MCF 10A (cell line): Measurements from ENCODE around the gene BMP6. TPM values are rescaled to one million over a fixed set of nuclear protein-coding genes. Genes with fewer than 3 reads are reported as not detected.

ENCODE experiments used
- BruUV-seq: library from RNA; stranded (reverse); fragments of 400-500 nt; replicated peaks from 2 replicates; lab custom pipeline; 2021; lab: Mats Ljungman, UMichigan
- CTCF ChIA-PET: fragments of 300-600 bp; sonication (Branson Sonifier 250); formaldehyde crosslinking; extraction: SDS; loops from one replicate; lab custom pipeline; 2021; ENCODE audit warnings: antibody characterized with exemption, inconsistent platforms; lab: Yijun Ruan, JAX
- POLR2A ChIA-PET: fragments of 300-600, 350-650 bp; sonication (Branson Sonifier 250); formaldehyde crosslinking; extraction: SDS; loops from one replicate; lab custom pipeline; 2020; ENCODE audit warnings: antibody characterized with exemption, inconsistent platforms; lab: Yijun Ruan, JAX
- DNase-seq: peaks from one replicate; pipeline ENCODE4 v3.0.0-alpha.2; 2018; ENCODE audit not compliant: unreplicated experiment
- H3K27ac Mint-ChIP-seq: one replicate; pipeline ENCODE4 v1.8.0; 2022; ENCODE audit warnings: mild to moderate bottlenecking, low read depth, mixed read lengths; ENCODE audit not compliant: unreplicated experiment
- H3K27me3 Mint-ChIP-seq: one replicate; pipeline ENCODE4 v1.8.0; 2022; ENCODE audit warnings: mixed read lengths; ENCODE audit not compliant: insufficient read depth, unreplicated experiment
- H3K36me3 Mint-ChIP-seq: one replicate; pipeline ENCODE4 v1.8.0; 2022; ENCODE audit warnings: mild to moderate bottlenecking, moderate library complexity, mixed read lengths; ENCODE audit not compliant: insufficient read depth, unreplicated experiment
- H3K4me1 Mint-ChIP-seq: one replicate; pipeline ENCODE4 v1.8.0; 2022; ENCODE audit warnings: mixed read lengths; ENCODE audit not compliant: insufficient read depth, unreplicated experiment
- H3K4me3 Mint-ChIP-seq: one replicate; pipeline ENCODE4 v1.8.0; 2022; ENCODE audit warnings: mild to moderate bottlenecking, moderate library complexity, mixed read lengths; ENCODE audit not compliant: unreplicated experiment
- H3K9me3 Mint-ChIP-seq: one replicate; pipeline ENCODE4 v1.8.0; 2022; ENCODE audit warnings: mixed read lengths; ENCODE audit not compliant: unreplicated experiment
- intact Hi-C: fragments of 100-400 bp; cut with micrococcal nuclease; formaldehyde crosslinking; loops from 2 replicates; pipeline ENCODE4 v1.14.1; 2022
- total RNA-seq: library from RNA; stranded (reverse); gene quantifications from 2 replicates; pipeline ENCODE4 v1.2.3, GENCODE V29; 2022
- TF ChIP-seq, protein P1 (sequence below): fragments of 200-600 bp; IDR thresholded peaks from one replicate; pipeline ENCODE4 v1.8.0; 2022; ENCODE audit warnings: antibody characterized with exemption, mild to moderate bottlenecking; ENCODE audit not compliant: unreplicated experiment

Gene BMP6
- total RNA-seq, 1 experiment from 2014 or later: 0.12 TPM

DNA sequence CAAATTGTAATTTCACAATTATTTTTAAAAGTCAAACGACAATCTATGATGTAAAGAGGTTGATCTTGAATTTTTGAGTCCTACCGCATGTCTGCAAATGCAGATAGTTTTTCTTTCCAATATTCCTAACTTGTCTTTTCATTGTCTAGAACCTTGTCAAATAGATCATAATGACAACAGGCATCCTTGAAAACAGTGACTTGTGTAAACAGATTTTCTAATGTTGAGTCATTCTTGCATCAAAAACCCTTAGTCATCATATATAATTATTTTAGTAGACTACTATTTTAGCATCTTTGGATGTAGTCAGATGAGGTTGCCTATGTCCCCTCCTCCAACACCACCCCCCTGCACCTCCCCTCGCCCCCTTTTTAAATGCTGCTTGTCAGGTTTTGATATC lies 43.8 kb downstream of the BMP6 start:
- ChIA-PET CTCF (interaction anchor here (0.6 to 0.7 kb wide), 2 partner anchors 47 to 492 kb away, joined by 3 to 4 read pairs; no protein-coding TSS in a partner anchor), POLR2A (interaction anchor here (0.8 to 0.9 kb wide), 2 partner anchors 9 to 71 kb away, joined by 3 read pairs; no protein-coding TSS in a partner anchor)
- peak; percentile 38 for DNase-seq
- H3K4me3 Mint-ChIP-seq: no peak overlapping the region
- H3K9me3 Mint-ChIP-seq: no peaks in the 10 kb centered on the region
- no TSS peak for BruUV-seq
- H3K4me1 Mint-ChIP-seq: peaks cover 5% of the 10 kb centered on the region
- intact Hi-C loops: no loop called here
- TF ChIP-seq, protein P1, sequence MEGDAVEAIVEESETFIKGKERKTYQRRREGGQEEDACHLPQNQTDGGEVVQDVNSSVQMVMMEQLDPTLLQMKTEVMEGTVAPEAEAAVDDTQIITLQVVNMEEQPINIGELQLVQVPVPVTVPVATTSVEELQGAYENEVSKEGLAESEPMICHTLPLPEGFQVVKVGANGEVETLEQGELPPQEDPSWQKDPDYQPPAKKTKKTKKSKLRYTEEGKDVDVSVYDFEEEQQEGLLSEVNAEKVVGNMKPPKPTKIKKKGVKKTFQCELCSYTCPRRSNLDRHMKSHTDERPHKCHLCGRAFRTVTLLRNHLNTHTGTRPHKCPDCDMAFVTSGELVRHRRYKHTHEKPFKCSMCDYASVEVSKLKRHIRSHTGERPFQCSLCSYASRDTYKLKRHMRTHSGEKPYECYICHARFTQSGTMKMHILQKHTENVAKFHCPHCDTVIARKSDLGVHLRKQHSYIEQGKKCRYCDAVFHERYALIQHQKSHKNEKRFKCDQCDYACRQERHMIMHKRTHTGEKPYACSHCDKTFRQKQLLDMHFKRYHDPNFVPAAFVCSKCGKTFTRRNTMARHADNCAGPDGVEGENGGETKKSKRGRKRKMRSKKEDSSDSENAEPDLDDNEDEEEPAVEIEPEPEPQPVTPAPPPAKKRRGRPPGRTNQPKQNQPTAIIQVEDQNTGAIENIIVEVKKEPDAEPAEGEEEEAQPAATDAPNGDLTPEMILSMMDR: no peak
- no peak overlapping the region for H3K27ac Mint-ChIP-seq
- peaks cover 19% of the 10 kb centered on the region for H3K27me3 Mint-ChIP-seq
- H3K36me3 Mint-ChIP-seq: no peaks in the 10 kb centered on the region

DNA sequence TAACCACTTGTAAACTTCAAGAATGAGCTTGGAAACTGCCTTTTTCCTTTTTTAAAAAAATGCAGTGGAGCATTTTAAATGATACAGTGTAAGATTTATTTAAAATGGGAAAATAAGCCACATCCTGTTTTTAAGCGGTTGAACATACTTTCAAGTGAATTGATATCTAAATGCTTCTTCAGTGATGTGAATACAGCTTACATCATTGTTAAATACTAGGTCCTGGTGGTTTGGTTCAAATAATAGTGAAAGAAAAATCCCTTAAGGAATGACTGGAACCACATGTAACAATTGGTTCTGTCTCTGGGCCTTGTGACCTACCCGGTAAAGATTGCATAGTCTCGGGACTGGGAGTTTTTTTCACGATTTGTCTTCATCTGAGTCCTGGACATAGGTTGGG lies 44.2 kb downstream of the BMP6 start:
- H3K9me3 Mint-ChIP-seq: no peaks in the 10 kb centered on the region
- intact Hi-C loops: no loop called here
- peaks cover 5% of the 10 kb centered on the region for H3K4me1 Mint-ChIP-seq
- CTCF ChIA-PET: interaction anchor here (0.6 to 0.7 kb wide), 2 partner anchors 47 to 493 kb away, joined by 3 to 4 read pairs; no protein-coding TSS in a partner anchor
- POLR2A ChIA-PET: interaction anchor here (0.8 to 0.9 kb wide), 2 partner anchors 10 to 72 kb away, joined by 3 read pairs; no protein-coding TSS in a partner anchor
- TF ChIP-seq, protein P1: no peak
- peaks cover 24% of the 10 kb centered on the region for H3K27me3 Mint-ChIP-seq
- no peaks in the 10 kb centered on the region for H3K36me3 Mint-ChIP-seq
- no peak overlapping the region for H3K4me3 Mint-ChIP-seq
- no peak for DNase-seq
- no peak overlapping the region for H3K27ac Mint-ChIP-seq
- BruUV-seq: no TSS peak

DNA sequence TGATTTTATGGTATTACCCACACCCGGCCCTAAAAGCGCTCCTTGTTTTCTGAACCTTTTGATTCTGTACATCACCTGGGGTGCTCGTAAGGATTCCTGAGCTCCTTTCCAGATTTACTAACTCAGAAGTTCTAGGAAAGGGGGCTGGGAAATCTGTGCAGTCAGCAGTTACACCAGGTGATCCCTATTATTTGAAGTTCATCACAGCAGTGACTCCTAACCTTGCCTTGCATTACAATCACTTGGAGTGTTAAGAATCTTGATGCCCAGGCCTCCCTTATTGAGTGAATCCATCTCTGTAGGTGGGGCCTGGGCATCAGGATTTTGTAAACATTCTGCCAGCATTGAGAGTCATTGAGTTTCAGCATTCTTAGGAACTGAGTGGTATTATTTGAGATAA lies 44.7 kb downstream of the BMP6 start:
- peaks cover 28% of the 10 kb centered on the region for H3K27me3 Mint-ChIP-seq
- BruUV-seq: no TSS peak
- H3K4me1 Mint-ChIP-seq: peaks cover 5% of the 10 kb centered on the region
- ChIA-PET CTCF (interaction anchor here (0.7 kb wide), 1 partner anchor 48 kb away, joined by 4 read pairs; no protein-coding TSS in a partner anchor), POLR2A (interaction anchor here (0.8 to 0.9 kb wide), 2 partner anchors 10 to 72 kb away, joined by 3 read pairs; no protein-coding TSS in a partner anchor)
- intact Hi-C loops: no loop called here
- DNase-seq: no peak
- no peak overlapping the region for H3K4me3 Mint-ChIP-seq
- TF ChIP-seq, protein P1: no peak
- no peaks in the 10 kb centered on the region for H3K9me3 Mint-ChIP-seq
- H3K27ac Mint-ChIP-seq: no peak overlapping the region
- no peaks in the 10 kb centered on the region for H3K36me3 Mint-ChIP-seq

DNA sequence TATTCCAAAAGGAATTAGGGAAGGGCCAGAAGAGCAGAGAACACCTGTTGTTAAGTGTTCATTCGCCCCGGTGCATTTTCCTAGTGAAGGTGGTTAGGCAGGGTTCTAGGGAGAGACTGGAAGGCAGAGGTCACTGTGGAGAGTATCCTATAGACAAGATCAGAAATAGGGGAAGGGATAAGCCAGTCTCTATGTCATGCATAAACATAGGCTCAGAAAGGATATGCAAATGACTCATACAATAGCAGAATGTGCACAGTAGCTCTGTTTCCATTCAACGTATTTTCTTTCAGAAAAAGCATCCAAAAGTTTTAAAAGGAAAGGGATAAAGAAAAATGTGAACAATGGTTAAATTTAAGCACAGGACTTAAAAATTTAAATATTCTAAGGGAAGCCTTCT lies 47.4 kb downstream of the BMP6 start:
- intact Hi-C loops: no loop called here
- BruUV-seq: no TSS peak
- no peak for DNase-seq
- H3K9me3 Mint-ChIP-seq: no peaks in the 10 kb centered on the region
- CTCF ChIA-PET: interaction anchor here (0.7 kb wide), 1 partner anchor 329 kb away, joined by 3 read pairs; no protein-coding TSS in a partner anchor
- H3K36me3 Mint-ChIP-seq: no peaks in the 10 kb centered on the region
- TF ChIP-seq, protein P1: no peak
- POLR2A ChIA-PET: no interaction called here
- H3K4me3 Mint-ChIP-seq: no peak overlapping the region
- H3K4me1 Mint-ChIP-seq: no peaks in the 10 kb centered on the region
- no peak overlapping the region for H3K27ac Mint-ChIP-seq
- peaks cover 56% of the 10 kb centered on the region for H3K27me3 Mint-ChIP-seq
